SK-N-MC (cell line): ENCODE measurements around the gene LMO3.

Experiments used
- EZH2 ChIP-seq: fragments of 200-600 bp; sonication (generic); IDR thresholded peaks from one replicate; pipeline ENCODE4 v1.6.1; 2017; ENCODE audit warnings: antibody characterized with exemption
- FOXP2 ChIP-seq: optimal IDR thresholded peaks from 2 replicates; pipeline ENCODE3; 2011; ENCODE audit warnings: mild to moderate bottlenecking, moderate library complexity; ENCODE audit not compliant: insufficient read depth; ENCODE audit errors: extremely low read length, control extremely low read depth
- POLR2AphosphoS5 ChIP-seq: IDR thresholded peaks from 2 replicates; pipeline ENCODE4 v1.6.1; 2012; ENCODE audit warnings: mild to moderate bottlenecking, low read depth, low read length, borderline replicate concordance

- TF ChIP-seq POLR2AphosphoS5 (no peak), EZH2 (no peak), FOXP2 (no peak)
Observed at GRCh38 chr12:16608946-16609539, 3.1 kb upstream of the LMO3 start.
